Vagina (tissue), 2 donors: ENCODE data around the gene GUCA1C.

ENCODE experiments used
- POLR2A ChIP-seq, 2 donors: fragments of 450-650 bp; IDR thresholded peaks; one replicate each; pipeline ENCODE4 v1.6.1; 2017; ENCODE audit warnings: antibody characterized with exemption in 2 of 2, mild to moderate bottlenecking in 2 of 2, moderate library complexity in 2 of 2
- TF ChIP-seq, protein P1 (sequence below), 3 experiments: fragments of 450-650 bp in 2 of 3; fragments of 200-600 bp in 1 of 3; sonication (generic) in 1 of 3; IDR thresholded peaks; one replicate each; pipeline ENCODE4 v1.5.1; 2017 to 2019; ENCODE audit warnings: antibody characterized with exemption in 3 of 3, mild to moderate bottlenecking in 2 of 3, moderate library complexity in 2 of 3

DNA sequence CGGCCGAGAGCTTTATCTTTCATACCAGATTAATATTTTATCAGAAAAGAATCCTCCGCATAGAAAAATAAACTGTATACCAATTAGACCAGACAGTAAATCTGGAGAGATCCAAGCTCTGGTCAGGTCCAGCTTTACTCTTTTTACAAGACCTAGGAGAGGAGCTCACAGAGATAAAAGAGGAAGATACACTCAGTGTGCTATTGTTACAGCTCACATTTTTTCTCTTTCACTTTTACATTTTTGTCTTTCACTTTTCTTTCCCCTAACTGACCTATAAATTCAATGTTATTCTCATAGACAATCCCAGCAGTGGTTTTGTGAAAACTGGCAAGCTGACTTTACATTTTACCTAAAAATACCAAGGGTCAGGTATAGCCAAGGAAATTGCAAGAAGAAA, 55.8 kb downstream of the GUCA1C start:
- TF ChIP-seq, protein P1, sequence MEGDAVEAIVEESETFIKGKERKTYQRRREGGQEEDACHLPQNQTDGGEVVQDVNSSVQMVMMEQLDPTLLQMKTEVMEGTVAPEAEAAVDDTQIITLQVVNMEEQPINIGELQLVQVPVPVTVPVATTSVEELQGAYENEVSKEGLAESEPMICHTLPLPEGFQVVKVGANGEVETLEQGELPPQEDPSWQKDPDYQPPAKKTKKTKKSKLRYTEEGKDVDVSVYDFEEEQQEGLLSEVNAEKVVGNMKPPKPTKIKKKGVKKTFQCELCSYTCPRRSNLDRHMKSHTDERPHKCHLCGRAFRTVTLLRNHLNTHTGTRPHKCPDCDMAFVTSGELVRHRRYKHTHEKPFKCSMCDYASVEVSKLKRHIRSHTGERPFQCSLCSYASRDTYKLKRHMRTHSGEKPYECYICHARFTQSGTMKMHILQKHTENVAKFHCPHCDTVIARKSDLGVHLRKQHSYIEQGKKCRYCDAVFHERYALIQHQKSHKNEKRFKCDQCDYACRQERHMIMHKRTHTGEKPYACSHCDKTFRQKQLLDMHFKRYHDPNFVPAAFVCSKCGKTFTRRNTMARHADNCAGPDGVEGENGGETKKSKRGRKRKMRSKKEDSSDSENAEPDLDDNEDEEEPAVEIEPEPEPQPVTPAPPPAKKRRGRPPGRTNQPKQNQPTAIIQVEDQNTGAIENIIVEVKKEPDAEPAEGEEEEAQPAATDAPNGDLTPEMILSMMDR (IDR thresholded peaks at IDR 0.05), result no peak
- TF ChIP-seq POLR2A (IDR thresholded peaks at IDR 0.05), result no peak
